ENCODE measurements around the gene EPHA1.

Gene EPHA1

GRCh38 chr7:143408686-143409561, at the start of gene EPHA1:
EPHA1 (minus strand) TSS chr7:143408856; CDS start chr7:143408805, 51 bp downstream.
- DNase-seq = peak; percentile 38

DNA sequence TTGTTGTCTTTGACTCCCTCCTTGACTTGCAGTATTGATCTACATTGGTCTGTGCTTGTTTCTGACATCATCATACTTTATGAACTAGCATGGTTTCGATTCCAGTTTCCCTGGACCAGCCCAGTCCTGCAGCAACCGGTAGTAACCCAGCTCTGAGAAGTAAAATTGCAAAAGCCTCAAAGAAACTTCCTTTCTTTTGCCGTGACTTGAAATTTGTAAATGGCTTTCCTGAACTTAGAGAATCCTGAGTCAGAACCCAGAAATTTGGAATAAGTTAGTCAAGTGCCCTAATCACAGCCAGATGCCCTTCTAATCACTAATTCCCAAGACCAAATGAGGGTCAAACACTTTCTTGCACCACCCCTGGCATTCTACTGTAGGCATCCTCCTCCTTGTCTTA, 49.6 kb upstream of the EPHA1 start:
- no peak for DNase-seq

DNA sequence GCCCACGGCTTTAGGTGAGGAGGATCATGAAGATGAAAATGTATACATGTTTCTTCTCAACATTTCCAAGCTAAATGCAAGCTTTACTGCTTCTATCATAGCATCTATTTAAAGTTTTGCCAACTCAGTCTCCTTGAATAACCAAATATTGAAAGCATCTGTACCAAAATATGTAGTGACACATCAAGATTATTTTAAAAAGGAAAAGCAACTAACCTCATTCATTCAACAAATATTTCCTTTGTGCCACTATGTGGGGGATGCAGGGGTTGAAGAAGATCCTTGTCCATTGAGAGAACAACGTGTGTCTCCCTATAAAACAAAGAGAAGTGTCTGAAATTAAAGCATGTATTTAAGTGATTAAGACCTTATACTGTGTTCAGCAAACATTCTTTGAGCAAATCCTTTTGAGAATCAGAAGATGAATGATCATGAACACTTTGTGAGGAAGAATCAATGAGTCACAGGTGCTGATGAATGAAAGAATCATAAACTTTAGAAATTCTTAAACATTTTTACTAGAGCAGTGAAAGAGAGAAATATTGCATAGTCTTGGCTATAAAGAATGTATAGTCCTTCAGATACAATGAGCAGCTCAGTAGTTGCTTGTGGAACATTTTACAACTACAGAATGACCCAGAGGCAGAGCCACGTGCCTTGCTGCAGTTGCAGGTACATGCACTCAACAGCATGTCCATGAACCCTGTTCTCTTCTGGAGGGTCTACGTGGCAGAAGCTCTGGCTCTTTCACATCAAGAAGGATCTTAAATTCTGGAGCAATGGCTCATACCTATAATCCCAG, 48.5 kb upstream of the EPHA1 start:
- DNase-seq = no peak

DNA sequence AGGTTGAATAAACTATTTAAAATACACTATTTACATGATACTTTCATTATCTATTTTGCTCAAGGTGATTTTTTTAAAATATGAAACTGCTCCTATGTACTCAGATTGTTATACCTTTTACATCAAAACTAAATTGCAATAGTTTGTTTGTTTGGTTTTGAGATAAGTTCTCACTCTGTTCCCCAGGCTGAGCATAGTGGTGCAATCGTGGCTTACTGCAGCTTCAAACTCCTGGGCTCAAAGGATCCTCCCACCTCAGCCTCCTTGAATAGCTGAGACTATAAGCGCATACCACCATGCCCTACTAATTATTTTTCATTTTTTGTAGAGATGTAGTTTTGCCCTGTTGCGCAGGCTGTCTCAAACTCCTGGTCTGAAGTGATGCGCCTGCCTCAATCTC, 47.3 kb upstream of the EPHA1 start:
- DNase-seq = no peak

DNA sequence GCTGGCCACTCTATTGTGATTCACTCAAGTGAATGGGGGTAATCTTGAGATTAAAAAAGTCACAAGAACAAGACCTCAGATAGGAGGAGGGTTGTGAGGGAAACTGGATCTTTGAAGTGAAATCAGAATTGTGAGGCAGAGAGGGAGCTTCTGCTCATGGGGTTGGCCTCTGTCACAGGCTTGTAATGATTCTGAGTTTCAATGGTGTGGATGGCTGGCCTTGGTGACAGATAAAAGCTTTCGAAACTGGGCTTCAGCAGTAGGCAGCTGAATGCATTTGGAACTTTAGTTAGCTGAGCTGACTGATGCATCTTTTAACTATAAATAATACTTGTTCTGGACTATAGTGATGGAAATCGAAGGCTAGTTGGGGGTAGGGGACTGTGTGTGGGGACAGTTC, 46.8 kb upstream of the EPHA1 start:
- DNase-seq = no peak

DNA sequence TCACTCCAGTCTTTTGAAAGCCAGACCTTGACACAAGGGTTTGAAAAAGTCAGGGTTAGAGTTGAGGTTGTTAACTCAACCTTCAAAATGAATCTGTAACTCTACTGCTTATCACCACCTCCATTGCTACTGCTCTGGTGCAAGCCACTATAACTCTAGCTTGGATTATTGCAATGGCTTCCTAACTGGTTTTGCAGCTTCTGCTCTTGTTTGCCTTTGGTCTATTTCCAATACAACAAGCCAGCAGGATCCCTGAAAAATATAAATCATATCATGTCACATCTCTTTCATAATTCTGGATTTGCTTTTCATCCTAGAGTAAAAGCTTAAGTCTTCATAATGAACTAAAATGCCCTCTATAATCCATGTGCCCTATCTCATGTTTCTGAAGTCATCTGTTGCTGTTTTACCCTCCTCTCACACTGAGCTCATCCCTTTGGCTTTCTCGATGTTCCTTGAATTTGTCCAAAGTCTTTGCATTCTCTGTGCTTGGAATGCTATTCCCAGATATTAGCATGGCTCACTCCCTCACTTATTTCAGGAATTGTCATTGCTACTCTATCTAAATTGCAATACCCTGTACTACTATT, 45.5 kb upstream of the EPHA1 start:
- no peak for DNase-seq

GRCh38 chr7:143452495-143452894, 43.8 kb upstream of the EPHA1 start:
- no peak for DNase-seq

DNA sequence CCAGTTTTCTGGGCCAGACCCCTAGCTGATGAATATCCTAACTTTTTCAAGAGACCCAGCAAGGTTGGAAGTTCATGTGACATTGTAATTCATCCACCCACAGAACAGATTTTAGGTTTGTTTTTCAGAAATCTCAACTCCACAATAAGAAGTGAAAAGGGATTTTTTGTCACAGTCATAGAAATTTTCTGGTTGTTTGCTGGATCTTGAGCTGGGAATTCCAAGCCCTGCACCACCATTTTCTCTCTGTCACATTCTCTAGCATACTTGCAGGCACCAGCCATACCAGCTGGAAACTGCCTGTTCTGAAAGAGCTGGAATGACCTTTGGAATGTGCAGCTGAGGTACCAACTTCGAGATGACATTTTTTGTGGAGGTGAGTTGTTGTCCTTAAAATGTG, 43.1 kb upstream of the EPHA1 start:
- DNase-seq = no peak

- DNase-seq = no peak
Measured at GRCh38 chr7:143451122-143451521, 42.5 kb upstream of the EPHA1 start.

GRCh38 chr7:143449793-143450192, 41.1 kb upstream of the EPHA1 start:
- DNase-seq = no peak

DNA sequence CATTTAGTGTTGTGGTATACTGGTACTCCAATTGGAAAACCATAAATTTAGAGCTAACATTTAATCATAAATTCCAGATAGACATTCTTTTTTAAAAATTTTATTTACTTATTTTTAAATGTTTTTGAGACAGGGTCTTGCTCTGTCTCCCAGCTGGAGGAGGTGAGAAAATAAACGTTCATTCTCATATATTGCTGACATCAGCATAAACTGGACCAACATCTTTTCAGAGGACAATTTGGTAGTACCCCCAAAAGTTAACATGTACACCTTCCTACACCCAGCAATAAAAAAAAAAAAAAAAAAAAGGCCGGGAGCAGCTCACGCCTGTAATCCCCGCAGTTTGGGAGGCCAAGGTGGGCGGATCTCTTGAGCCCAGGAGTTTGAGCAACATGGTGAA, 39.8 kb upstream of the EPHA1 start:
- DNase-seq = no peak

DNA sequence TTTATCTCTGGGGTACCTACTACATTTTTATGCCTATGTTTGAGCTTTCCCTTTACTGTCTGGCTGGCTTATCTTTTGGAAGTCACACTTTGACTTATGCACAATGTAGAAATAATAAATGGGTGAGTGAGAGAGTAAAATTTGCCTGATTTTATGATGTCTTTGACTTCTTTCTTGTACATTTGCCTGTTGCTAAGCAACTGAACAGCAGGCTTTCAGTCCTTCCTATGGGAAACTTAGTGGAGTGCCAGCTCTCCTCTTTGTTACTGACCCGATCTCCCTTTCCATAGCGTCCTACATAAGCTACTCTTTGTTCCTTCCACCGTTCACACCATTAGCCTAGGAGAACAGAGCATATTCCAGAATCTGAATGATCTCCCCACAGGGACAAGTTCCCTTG, 38.8 kb upstream of the EPHA1 start:
- no peak for DNase-seq

DNA sequence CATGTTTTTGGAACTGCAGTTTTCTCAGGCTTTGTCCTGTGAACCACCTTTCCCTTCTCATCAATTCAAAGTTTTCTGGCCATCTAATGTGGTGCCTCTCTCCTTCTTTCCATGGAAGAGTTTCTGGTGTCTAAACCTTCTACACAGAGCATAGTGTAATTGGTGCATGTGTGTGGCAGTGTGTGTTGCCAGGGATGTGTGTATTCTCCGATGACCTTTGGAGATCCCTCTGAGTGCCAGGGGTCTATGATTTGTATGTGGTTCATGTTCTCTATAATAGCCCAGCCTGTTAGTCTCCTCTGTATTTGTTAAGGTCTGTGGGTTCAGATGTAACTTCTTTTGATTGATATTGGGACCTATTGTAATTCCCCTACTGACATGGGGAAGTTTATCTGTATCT, 36.1 kb upstream of the EPHA1 start:
- no peak for DNase-seq

- no peak for DNase-seq
Measured at GRCh38 chr7:143444063-143444782, 35.6 kb upstream of the EPHA1 start.

GRCh38 chr7:143443153-143443552, 34.5 kb upstream of the EPHA1 start, which contains the start of gene TAS2R60:
TAS2R60 (plus strand) TSS chr7:143443453; CDS start chr7:143443453, 0 bp downstream.
- DNase-seq = no peak

DNA sequence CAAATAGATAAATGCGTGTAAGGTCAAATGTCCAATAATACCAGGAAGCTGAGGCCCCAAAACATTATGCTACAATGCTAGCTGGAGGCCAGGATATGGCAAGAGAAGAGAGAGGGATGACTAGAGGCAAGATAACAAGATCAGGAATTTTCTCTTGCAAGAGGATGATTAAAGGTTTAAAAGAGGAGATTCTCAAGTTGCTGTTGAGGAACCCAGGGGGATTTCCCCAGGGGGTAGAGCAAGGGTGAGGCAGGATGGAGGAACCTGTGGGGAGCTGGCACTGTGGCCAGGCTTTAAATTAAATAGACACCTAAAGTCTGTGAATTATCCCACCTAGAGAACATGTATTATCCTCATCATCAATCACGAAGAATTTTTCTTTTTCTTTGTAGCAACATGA, 31.2 kb upstream of the EPHA1 start:
- DNase-seq = no peak

GRCh38 chr7:143437578-143437977, 28.9 kb upstream of the EPHA1 start:
- no peak for DNase-seq

DNA sequence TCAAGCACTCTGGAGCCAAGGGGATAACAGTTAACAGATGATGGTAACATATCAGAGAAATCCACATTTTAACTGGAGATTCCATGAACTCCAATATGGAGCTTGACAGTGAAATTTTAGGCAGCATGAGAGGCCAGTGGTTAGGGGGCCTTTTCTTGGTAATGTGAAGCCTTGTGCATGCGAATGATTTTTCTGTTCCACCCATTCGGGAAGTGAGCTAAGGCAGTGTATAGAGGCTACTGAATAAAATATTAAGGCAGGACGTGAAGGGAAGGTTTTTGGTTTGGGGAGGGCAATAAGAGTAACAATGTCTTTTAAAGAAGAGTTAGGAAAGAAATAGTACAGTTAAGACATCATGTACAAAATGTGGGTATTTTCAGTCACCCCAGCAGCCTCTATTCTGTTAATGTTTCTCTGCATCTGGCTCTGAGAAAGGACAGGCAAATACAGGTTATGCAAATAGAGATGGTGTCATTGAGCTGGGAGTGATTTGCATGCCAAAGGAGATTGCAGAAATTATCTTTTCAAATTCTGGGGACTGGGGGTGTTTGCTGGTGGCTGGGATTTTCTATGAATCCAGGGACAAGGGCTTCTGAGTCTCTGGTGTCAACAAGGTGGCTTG, 27.8 kb upstream of the EPHA1 start:
- no peak for DNase-seq

GRCh38 chr7:143435266-143435665, 26.6 kb upstream of the EPHA1 start:
- no peak for DNase-seq

DNA sequence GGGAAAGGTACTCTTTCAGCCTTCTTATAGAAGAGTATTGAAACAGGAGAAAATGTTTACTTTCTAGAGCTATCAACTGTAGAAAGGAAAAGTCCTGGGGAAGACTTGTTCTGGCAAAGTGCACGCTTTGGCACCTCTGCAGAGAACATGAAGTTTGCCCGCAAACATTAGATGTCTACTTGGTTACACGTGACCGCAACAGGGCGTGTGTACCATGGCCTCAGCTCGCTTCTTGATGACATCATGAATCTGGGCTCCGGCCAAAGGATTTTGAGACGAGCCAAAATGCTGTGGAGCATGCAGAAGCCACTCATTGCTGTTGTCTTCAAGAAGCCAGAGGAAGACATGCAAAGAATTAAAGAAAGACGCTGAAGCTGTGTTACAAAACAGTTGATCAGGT, 26.0 kb upstream of the EPHA1 start:
- DNase-seq = no peak

DNA sequence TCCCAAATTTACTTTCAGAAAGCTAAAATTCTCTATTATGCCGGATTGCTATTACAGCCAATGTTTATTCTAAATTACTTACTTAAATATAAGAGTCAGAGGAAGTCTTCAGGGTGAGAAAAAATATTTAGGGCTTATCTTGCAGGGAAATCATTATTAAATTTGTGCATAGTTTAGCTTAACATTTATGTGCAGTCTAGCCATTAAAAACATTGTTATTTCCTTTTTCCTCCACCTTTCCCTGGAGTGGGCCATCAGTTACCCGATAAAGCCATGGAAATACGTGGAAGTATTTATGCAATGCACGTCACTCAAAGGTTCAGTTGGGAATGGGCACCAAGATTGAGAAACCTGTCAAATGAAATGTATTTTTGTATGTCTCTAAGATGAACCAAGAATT, 25.1 kb upstream of the EPHA1 start:
- no peak for DNase-seq

DNA sequence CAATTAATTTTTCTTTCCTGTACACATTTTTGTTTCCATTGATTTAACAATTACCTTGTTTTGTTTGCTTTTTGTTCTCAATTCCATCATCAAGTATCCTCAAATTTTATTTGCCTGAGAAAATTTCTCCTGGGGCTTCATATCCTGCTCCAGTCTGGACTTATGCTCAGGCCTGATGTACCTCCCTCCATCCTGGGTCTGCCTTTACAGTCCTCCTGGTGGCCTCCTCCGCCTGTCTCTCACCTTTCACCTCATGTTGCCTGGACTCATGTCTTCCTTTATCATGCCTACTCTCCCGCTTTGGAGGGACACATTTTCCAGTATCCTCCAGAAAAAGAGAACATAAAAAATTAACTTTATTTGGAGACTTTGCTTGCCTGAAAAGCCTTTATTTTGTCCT, 22.5 kb upstream of the EPHA1 start:
- no peak for DNase-seq
